Activated gamma-delta T cell treated with Interleukin-2 at 50 U/mL for 16 hours (primary cell): ENCODE results near the gene POLR2F.
A peak's percentile ranks its signal among the peaks of the same experiment; 100 is the strongest.

Experiments used
- DNase-seq: peaks from one replicate; pipeline ENCODE4 v3.0.0-alpha.2; 2020

The POLR2F gene

DNA sequence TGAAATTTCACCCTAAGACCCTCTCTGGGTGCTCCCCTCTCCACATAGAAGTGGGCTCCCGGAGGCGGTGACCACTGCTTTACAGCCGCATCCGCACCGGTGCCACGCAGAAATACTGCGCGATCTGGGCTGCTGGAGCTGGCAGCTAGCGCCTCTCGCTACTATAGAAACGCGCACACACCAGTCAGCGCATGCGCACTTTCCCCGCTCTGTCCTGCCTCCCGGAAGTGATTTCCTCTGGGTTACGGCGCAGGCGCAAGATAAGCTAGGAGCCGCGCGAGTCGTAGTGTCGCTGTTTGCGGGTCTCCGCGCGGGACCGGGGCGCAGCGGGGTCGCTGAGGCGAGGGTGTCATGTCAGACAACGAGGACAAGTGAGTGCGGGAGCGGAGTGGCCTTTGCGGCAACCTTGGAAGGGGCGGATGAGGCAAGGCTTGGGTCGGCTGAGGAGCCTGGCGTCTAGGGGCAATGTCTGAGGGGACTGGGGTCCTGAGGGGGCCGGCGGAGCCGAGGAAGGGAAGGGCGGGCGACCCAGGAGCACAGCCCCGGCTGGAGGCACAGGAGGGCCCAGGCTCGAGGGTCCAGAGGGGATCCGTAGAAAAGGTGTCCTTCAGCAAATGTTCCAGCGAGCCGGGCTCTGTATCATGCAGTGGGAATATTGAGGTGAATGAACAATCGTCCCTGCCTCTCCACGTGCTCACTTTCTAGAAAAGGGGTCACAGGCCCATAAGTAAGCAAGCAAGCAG is at the start of gene POLR2F, which contains the start of gene C22orf23:
TSS of gene POLR2F (plus strand) at position 263 of the 743 bp plus-strand sequence. CDS start at position 352, 89 bp downstream.
TSS of gene C22orf23 (minus strand) at position 165 of the 743 bp plus-strand sequence. CDS start 452 bp downstream, outside the sequence.
- peak; percentile 96 for DNase-seq

DNA sequence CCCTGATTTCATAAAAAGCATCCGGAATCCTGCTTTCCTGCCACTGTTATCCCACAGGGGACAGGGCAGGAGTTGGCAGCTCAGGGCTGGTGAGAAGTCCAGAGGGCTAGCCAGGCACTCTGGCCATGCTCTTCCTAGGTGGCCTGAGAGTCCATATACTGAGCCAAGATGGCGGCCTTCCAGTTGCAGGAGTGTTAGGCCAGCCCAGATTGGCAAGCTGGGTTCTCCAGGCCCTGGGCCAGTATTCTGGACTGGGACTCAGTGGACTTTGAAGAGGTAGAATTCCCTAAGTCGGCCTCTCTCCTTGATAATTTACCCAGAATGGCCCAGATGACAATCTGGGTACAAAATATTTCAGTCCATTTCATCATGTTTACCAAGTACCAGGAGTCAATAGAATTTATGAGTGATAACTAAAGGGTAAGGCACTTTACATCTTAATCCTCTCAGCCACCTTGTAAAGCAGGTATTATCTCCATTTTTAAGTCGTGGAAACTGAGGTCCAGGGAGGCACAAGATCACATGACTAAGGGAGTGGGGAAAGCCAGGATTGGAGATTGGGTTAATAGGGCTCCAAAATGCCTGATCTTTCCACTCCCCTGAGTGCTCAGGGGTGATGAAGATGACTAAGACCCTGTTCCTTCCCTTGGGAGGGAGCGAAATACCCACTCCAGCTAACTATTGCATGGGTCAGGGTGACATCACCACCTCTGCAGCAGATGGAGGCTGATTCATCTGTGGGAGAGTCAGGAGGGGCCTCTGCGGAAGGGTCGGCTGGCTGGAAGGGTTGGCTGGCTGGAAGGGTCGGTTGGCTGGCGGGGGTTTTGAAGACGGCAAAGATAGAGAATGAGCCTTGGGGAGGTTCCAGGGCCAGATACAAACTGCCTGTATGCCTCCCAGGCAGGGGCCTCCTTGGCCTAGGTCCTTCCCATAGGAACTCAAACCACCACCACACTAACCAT is 48.6 kb upstream of the POLR2F start:
- DNase-seq: no peak

DNA sequence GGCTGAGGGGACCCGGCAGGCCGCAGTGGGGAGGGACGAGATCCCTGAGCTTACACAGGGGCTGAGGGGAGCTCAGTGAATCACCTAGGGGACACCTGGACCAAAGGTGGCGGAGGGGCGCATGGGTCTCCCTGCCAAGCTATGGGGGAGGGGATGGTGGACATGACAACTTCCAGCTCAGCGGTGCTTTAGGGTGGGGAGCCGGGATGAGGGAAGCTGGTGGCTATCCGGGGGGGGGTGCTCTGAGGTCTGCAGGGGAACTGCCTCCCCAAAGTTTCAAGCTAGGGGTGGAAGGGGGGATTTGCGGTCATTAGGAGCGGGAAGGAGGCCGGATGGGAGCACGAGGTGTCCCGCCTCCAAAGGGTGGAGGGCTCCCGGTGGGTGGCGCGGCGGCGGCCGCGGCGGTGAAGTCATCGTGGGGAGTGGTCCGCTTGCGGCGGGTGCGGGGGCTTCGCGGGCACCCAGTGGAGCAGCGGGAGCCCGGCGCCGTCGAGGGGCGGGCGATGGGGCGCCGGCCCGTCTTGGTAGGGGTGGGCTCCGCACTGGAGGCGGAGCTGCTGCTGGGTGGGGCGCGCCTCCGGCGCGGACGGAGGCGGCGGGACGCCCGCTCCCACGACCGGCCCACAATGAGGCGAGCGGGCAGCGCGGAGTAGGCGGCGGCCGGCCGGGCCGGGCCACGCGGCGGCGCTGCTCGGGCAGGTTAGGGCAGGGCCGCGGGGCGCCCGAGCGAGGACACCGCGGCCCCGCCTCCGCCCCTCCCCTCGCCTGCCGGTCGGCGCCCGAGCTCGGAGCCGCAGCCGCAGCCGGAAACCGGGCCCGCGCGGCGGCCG is 47.8 kb upstream of the POLR2F start, which contains the start of gene MICALL1:
TSS of gene MICALL1 (plus strand) at position 764 of the 830 bp plus-strand sequence. CDS start 126 bp downstream, outside the sequence.
- DNase-seq: peak; percentile 63

DNA sequence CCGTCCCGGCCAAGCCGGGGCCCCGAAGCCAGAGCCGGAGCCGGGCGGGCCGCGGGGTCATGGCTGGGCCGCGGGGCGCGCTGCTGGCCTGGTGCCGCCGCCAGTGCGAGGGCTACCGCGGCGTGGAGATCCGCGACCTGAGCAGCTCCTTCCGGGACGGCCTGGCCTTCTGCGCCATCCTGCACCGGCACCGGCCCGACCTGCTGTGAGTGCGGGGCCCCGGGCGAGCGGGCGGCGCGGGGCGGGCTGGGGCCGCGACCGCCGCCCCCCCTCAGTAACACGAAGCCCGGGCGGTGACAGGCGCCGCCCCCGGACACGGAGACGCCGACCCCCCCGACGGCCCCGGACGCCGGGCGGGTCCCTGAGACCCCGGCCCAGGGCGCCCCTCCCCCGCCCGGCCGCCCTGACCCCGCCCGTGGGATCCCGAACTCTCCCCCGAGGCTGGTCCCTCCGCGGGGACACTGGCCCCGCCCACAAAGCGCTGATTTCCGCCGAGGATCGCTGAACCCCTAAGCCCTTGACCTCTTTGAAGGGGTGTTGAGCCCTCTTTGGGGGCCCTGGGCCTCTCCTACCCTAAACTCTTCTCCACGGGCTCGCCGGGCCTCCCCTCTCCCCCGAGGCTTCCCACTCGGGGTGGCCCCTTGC is 47.0 kb upstream of the POLR2F start:
- DNase-seq: peak; percentile 33

DNA sequence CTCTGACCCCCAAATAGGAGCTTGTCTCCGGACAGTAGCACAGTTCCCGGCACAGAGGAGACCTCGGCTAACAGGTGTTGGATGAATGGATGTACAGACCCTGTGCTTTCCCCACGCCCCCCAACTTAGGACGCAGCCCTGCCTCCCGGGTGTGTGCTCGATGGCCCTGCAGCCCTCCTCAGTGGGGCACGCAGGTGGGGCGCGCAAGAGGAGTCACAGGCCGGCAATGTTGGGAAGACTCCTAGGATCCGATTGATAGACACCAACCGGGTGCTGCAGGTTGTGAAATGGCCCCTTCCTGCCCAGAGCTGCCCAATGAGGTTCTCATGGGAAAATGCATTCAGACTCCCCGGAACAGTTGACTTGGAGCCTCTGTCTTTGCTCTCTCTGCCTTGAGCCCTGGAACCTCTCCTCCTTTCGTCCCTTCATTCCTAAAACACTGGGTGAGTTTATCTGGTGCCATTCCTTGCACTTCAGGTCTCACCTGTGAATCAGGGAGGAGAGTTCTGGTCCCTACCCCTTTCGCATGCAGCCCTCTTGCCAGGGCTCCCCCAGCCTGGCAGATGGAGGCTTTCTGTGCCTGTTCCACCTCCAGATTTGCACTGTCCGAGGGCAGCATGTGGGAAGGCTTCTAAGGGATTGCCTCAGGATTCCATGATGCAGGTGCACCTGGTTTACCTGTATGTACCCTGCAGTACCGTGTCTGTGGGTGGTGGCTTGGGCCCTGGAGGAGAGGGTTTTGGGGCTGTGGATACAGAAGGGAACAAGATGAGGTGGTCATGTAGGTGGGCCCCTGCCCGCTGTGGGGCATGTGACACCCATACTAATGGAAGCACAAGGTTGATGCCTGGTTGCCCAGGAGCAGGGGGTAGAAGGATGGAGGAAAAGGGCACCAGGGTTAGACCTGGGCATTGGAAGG is 46.2 kb upstream of the POLR2F start:
- DNase-seq: no peak

DNA sequence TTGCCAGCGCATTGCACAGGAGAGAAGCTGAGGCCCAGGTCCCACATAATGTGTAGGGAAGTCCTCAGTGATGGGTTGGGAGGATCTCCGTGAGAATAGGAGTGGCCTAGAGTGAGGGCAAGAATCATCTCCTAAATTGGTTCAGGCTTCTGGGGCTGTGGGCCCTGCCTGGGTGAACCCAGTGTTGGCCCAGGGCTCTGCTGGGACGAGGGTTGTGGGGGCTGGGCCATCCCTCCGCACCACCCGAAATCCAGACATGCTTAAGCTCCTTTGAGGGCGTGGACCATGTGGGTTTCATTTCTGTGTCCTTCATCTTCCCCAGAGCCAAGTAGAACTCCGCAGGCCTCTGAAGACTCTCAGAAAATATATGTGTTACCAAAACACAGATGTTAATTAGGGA is 43.7 kb upstream of the POLR2F start:
- no peak for DNase-seq

DNA sequence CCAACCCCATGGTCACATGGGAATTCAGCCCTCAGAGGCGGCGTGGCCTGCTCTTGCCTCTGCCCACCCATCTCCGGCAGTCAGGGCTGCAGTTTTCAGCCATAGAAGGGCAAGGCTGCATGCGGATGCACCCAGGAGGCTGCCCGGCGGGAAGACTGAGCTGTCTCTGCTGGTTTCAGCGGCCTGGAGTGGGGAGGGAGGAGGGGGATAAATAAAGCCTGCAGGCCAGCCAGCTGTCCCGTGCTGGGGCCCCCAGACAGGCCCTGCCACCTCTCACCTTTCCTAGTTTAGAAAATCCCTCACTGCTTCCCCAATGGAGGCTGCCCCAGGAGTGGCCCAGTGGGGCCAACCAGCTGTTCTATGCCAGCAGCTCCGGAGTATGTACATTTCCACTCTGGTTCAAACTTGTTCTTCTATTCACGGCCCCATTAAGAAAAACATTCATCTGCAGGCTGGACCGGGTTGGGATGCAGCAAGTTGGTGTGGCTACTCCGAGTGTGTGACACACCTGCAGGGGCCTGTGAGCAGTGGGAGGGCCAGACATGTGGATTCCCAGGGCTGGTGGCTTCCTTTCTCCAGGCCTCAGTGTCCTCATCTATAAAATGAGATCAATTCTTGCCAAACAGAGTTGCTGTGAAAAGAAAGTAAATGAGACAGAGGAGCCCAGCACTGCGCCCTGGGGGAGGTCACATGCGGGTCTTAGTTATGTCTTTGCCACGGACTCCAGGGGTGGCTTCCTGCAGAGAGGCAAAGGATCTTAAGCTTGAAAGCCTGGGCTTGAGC is 42.4 kb upstream of the POLR2F start:
- no peak for DNase-seq

DNA sequence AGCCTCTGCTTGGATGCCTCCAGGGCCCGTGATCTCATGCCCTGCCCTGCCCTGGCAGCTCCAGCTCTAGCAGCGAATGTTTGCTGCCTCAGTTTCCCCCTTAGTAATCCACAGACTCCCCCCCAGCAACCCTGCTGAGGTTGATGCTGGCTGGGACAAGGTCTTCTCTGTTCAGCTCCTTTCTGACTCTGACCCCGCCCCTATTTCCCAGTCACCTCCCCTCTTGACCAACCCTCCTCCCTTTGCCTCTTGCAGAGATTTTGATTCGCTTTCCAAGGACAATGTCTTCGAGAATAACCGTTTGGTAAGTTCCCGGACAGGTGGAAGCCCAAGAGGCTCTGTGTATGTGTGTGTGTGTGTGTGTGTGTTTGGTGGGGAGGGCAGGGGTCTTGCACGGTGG is 41.8 kb upstream of the POLR2F start:
- DNase-seq: no peak

DNA sequence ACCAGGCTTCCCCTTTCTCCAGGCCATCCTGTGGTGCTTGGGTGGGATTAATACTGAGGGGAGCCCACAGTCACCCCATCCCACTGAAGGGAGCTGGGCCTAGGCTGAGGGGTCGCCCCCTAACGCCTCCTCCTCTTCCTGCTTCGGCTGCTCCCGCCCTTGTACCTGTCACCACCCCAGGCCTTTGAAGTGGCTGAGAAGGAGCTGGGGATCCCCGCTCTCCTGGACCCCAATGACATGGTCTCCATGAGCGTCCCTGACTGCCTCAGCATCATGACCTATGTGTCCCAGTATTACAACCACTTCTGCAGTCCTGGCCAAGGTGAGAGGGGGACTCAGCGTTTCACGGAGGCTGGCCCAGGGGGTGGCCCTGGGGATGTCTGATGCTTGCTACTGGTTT is 41.3 kb upstream of the POLR2F start:
- no peak for DNase-seq

DNA sequence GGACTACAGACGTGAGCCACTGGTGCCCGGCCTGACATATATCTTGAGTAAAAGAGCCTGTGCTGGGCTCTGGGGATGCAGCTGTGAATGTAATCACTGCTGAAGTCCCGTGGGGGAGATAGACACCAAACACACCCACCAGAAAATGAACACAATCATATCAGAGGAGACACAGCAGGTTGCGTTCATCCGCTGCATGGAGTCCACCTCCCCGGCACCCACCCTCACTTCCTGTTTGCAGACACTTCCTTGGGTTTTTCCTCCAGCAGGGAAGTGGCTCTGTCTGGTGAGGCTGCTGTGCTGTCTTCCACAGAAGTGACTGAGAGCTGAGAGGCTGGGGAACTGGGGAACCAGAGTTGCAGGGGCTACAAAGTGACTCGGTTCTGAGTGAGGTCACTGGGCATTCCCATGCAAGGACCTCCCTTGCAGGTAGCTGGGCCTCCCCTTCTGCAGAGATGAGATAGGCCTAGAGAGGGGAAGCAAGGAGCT is 40.2 kb upstream of the POLR2F start:
- no peak for DNase-seq

DNA sequence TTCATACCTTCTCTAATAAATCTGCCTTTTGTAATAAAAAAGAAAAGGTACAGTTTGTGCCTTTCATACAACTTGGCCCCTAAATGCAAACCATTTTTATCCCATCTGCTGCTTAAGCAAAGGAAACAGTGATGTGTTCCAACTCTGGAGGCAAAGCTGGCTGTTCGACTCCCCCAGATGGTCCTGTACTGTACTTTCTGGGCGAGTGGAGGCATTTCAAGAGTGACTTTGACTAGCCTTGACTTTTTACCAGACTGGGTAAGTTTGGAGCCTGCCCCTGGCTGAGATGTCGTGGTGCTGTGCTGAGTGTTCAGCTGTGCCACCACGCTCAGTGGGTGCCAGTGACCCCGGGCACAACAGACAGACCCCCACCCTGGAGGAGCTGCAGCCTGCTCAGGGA is 37.2 kb upstream of the POLR2F start:
- DNase-seq: no peak

DNA sequence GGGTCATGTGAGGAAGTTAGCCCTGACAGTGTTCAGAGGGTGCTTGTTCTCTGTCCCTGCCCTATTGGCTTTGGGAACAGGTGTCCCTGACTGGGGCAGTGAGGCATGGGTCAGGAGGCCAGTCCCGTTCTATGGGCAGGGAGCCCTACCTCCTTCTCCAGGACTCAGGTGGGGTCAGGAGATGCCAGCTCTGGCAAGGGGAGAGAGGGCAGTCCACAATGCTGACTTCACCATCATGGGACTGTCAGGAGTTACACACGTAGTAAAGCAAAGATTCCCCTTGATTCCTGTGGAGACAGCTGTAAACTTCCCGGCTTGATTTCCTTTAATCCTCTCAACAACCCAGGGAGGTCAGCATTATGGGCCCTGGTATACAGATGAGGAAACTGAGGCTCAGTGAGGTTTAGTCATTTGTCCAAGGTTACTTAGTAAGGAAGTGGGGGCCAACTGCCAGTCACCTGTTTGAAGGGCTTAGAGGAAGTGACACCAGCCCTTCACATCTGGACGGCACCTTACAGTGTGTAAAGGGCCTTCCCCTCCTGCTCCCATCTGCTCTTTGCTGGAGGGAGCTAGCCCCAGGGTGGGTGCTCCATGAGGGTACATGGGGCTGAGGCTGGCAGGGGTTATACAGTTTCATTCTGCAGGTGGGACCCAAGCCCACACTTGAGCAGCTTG is 35.5 kb upstream of the POLR2F start:
- no peak for DNase-seq

DNA sequence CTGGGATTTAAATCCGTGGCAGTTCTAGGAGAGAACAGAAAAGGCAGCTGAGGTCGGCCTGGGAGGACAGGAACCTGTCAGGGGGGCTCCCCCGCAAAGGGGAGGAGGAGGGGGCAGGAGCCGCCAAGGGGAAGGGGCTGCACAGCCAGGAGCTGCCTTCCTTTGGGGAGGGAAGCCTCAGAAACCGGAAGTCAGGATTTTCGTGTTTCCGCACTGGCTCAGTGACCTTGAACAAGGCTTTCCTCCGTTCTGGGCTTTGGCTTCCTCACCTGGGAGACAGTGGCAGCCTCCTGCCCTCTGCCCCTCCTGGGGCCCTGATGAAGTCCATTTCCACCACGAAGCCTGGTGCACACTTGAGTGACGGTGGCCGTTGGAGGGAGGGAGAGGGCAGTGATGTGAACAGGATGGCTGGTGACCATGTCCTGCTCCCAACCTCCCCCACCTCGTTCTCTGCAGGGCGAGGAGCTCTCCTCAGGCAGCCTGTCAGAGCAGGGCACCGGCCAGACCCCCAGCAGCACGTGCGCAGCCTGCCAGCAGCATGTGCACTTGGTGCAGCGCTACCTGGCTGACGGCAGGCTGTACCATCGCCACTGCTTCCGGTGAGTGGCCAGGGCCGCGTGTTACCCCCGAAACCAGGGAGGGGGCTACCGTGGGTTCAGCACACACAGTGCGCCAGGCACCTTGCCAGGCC is 34.8 kb upstream of the POLR2F start:
- no peak for DNase-seq

DNA sequence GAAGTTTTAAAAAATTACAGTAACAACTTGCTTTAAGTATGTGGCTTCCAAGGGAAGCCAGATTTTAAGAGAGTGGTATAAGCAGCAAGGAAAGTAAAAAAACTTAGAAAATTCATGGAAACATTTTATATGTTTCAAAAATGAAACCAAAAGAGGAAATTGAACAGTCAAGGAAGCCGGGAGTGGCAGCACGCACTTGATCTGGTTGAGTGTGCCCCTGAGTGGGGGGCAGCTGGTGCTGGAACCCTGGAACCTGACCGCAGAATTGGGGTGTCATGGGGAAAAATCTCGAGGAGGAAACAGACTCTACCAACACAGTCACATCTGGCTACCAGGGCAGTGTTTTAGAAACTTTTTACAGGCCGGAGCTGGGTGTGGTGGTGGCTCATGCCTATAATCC is 33.4 kb upstream of the POLR2F start:
- no peak for DNase-seq

DNA sequence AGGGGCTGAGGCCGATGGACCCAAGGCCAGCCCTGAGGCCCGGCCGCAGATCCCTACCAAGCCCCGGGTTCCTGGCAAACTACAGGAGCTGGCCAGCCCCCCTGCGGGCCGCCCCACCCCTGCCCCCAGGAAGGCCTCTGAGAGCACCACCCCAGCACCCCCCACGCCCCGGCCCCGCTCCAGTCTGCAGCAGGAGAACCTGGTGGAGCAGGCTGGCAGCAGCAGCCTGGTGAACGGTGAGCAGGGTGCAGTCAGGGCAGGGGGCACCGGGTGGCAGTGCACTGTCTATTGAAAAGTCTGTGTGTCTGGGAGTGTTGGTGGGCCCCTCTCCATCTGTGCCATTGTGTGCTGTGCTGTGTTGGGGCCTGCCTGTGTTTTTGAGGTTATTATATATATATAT is 31.3 kb upstream of the POLR2F start:
- DNase-seq: no peak

DNA sequence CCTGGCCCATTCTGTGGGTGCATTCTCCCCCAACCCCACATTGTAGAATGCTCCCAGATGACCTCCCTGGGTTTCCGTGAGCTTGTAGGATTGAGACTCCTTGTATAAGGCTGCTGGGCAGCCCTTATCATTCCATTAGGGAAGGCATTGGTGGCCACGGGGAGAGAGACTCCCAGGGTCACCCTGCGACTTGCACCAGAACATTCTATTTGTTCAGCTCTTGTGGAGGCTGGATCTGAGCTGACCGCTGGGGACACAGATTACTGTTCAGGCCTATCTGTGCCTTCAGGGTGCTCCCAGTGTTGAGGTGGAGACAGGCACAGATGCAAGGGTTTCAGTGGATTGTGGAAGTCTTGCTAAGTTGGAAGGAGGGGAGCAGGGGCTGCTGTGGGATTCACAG is 29.6 kb upstream of the POLR2F start:
- no peak for DNase-seq

DNA sequence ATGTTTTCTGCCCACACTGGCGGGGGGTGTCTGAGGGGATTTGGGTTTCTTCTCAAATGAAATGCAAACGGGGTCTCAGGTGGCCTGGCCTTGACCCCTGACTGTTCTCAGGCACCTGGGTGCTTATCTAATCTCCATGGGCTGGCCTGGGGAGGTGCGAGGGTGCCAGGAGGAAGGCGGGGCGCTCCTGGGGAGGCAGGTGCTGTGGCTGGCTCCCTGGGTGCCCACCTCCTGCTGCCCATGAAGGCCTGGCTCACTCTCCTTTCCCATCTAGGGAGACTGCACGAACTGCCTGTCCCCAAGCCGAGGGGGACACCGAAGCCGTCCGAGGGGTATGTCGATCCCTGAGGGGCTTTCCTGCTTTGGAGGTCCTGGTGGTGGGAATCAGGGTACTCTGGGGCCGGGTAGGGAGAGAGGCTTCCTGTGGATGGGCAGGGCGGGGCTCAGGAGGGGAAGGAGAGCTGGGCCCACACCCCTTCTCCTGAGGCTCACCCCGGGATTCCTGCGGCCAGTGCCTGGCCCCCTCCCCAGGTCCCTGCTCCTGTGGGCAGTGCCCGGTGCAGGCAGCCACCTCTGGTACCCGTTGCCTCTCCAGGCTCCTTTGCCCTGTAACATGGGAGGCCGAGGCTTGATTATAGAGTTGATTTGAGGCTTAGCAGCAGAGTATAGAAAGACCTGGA is 29.0 kb upstream of the POLR2F start:
- DNase-seq: no peak

DNA sequence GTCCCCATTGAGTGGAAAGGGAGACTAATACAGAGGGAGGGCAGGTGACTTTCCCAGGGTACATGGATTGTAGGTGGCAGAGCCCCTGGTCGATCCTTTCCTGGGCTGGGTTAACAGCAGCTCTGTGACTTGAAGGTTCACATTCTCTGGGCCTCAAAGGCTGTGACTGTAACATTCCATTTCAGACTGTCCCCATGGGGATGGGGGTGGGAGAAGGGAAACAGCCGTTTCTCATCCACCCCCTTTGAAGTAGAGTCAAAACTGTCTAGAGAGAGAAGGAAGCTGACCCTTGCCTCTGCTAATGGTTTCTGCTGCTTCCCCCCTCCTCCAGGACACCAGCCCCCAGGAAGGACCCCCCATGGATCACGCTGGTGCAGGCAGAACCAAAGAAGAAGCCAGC is 28.2 kb upstream of the POLR2F start:
- DNase-seq: no peak
